ENCODE results near the gene ZSWIM1. TPM values are rescaled to one million over a fixed set of nuclear protein-coding genes. Genes with fewer than 3 reads are reported as not detected.

Gene ZSWIM1
- total and polyA plus RNA-seq, 2 of the 13 experiments (the other 11 are each of a cell fraction or from before 2014, with no cell fraction given), result 9.5 to 11.7 TPM

DNA sequence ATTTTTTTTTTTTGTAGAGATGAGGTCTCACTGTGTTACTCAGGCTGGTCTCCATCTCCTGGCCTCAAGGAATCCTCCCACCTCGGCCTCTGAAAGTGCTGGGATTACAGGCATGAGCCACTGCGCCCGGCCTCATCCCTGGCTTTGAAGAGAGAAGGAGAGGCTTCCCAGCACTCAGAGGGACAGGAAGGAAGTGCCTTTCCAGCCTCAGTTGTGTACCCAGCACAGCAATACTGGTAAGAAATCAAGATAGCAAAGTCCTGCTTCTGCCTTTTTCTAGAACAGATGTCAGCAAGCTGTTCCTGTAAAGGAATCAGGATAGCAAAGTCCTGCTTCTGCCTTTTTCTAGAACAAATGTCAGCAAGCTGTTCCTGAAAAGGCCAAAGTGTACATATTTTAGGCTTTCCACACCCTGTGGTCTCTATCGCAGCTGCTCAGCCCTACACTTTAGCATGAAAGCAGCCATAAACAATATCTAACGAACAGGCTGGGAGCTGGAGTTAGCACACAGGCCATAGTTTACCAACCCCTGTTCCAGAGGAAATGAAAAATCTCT, 37.2 kb downstream of the ZSWIM1 start (continued):
- TF ChIP-seq ZMYM3 (CRISPR knock-in tag; IDR thresholded peaks at IDR 0.05), result no peak
- TF ChIP-seq ZNF180 (CRISPR knock-in tag; IDR thresholded peaks at IDR 0.05; ENCODE audit: borderline replicate concordance, low read depth), result no peak
- no peak for TF ChIP-seq SNAI1 (CRISPR knock-in tag; IDR thresholded peaks at IDR 0.05; ENCODE audit: borderline replicate concordance)
- TF ChIP-seq, protein P1, sequence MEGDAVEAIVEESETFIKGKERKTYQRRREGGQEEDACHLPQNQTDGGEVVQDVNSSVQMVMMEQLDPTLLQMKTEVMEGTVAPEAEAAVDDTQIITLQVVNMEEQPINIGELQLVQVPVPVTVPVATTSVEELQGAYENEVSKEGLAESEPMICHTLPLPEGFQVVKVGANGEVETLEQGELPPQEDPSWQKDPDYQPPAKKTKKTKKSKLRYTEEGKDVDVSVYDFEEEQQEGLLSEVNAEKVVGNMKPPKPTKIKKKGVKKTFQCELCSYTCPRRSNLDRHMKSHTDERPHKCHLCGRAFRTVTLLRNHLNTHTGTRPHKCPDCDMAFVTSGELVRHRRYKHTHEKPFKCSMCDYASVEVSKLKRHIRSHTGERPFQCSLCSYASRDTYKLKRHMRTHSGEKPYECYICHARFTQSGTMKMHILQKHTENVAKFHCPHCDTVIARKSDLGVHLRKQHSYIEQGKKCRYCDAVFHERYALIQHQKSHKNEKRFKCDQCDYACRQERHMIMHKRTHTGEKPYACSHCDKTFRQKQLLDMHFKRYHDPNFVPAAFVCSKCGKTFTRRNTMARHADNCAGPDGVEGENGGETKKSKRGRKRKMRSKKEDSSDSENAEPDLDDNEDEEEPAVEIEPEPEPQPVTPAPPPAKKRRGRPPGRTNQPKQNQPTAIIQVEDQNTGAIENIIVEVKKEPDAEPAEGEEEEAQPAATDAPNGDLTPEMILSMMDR (CRISPR knock-in tag; IDR thresholded peaks at IDR 0.05), result no peak
- TF ChIP-seq, protein P2, sequence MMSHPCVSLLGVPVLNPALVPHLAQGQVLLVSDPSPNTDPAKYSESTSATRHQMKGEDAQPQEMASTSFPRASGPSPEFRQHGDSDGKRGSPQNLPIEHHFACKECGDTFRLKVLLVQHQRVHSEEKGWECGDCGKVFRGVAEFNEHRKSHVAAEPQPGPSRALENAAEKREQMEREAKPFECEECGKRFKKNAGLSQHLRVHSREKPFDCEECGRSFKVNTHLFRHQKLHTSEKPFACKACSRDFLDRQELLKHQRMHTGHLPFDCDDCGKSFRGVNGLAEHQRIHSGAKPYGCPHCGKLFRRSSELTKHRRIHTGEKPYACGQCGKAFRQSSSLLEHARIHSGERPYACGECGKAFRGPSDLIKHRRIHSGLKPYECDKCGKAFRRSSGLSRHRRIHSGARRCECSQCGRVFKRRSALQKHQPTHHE (CRISPR knock-in tag; IDR thresholded peaks at IDR 0.05; ENCODE audit: borderline replicate concordance), result no peak
- TF ChIP-seq BORCS8-MEF2B (CRISPR knock-in tag; IDR thresholded peaks at IDR 0.05), result no peak
- TF ChIP-seq SPEN (CRISPR knock-in tag; IDR thresholded peaks at IDR 0.05; ENCODE audit: low read depth), result no peak
- TF ChIP-seq ZNF737 (CRISPR knock-in tag; IDR thresholded peaks at IDR 0.05; ENCODE audit: borderline replicate concordance), result no peak
- no peak for TF ChIP-seq ZNF350 (CRISPR knock-in tag; IDR thresholded peaks at IDR 0.05; ENCODE audit: borderline replicate concordance, low read depth)
- no peak for TF ChIP-seq HHEX (CRISPR knock-in tag; IDR thresholded peaks at IDR 0.05)
- TF ChIP-seq, protein P3, sequence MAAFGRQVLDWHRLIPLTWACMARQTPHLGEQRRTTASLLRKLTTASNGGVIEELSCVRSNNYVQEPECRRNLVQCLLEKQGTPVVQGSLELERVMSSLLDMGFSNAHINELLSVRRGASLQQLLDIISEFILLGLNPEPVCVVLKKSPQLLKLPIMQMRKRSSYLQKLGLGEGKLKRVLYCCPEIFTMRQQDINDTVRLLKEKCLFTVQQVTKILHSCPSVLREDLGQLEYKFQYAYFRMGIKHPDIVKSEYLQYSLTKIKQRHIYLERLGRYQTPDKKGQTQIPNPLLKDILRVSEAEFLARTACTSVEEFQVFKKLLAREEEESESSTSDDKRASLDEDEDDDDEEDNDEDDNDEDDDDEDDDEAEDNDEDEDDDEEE (CRISPR knock-in tag; IDR thresholded peaks at IDR 0.05), result 0 out of 2 replicates have a peak, but pooled peaks have one; percentile 10
- TF ChIP-seq PLRG1 (conservative IDR thresholded peaks at IDR 0.05), result no peak
- TF ChIP-seq, protein P4, sequence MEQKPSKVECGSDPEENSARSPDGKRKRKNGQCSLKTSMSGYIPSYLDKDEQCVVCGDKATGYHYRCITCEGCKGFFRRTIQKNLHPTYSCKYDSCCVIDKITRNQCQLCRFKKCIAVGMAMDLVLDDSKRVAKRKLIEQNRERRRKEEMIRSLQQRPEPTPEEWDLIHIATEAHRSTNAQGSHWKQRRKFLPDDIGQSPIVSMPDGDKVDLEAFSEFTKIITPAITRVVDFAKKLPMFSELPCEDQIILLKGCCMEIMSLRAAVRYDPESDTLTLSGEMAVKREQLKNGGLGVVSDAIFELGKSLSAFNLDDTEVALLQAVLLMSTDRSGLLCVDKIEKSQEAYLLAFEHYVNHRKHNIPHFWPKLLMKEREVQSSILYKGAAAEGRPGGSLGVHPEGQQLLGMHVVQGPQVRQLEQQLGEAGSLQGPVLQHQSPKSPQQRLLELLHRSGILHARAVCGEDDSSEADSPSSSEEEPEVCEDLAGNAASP (CRISPR knock-in tag; IDR thresholded peaks at IDR 0.05; ENCODE audit: borderline replicate concordance), result no peak
- no peak for TF ChIP-seq ZSCAN25 (CRISPR knock-in tag; IDR thresholded peaks at IDR 0.05)
- TF ChIP-seq FOXO1 (CRISPR knock-in tag; IDR thresholded peaks at IDR 0.05), result 0 out of 2 replicates have a peak, but pooled peaks have one; percentile 20
- no peak for TF ChIP-seq ELF4 (CRISPR knock-in tag; IDR thresholded peaks at IDR 0.05; ENCODE audit: borderline replicate concordance)
- TF ChIP-seq, protein P5, sequence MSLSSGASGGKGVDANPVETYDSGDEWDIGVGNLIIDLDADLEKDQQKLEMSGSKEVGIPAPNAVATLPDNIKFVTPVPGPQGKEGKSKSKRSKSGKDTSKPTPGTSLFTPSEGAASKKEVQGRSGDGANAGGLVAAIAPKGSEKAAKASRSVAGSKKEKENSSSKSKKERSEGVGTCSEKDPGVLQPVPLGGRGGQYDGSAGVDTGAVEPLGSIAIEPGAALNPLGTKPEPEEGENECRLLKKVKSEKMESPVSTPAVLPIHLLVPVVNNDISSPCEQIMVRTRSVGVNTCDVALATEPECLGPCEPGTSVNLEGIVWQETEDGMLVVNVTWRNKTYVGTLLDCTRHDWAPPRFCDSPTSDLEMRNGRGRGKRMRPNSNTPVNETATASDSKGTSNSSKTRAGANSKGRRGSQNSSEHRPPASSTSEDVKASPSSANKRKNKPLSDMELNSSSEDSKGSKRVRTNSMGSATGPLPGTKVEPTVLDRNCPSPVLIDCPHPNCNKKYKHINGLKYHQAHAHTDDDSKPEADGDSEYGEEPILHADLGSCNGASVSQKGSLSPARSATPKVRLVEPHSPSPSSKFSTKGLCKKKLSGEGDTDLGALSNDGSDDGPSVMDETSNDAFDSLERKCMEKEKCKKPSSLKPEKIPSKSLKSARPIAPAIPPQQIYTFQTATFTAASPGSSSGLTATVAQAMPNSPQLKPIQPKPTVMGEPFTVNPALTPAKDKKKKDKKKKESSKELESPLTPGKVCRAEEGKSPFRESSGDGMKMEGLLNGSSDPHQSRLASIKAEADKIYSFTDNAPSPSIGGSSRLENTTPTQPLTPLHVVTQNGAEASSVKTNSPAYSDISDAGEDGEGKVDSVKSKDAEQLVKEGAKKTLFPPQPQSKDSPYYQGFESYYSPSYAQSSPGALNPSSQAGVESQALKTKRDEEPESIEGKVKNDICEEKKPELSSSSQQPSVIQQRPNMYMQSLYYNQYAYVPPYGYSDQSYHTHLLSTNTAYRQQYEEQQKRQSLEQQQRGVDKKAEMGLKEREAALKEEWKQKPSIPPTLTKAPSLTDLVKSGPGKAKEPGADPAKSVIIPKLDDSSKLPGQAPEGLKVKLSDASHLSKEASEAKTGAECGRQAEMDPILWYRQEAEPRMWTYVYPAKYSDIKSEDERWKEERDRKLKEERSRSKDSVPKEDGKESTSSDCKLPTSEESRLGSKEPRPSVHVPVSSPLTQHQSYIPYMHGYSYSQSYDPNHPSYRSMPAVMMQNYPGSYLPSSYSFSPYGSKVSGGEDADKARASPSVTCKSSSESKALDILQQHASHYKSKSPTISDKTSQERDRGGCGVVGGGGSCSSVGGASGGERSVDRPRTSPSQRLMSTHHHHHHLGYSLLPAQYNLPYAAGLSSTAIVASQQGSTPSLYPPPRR (CRISPR knock-in tag; IDR thresholded peaks at IDR 0.05; ENCODE audit: borderline replicate concordance), result no peak
- TF ChIP-seq ETV6 (CRISPR knock-in tag; conservative IDR thresholded peaks at IDR 0.05), result no peak
